NCI-H187 (cell line): ENCODE measurements around the gene PLA2G6.
"Not testable (repeated sequence)": the region's sequence is repeated elsewhere in the genome, so short reads cannot be mapped to it uniquely, and the experiment has no call there.

Source experiments
- DNase-seq, 2 experiments: peaks; one replicate each; lab custom pipeline; 2025; lab: John Stamatoyannopoulos, UW

Gene PLA2G6

GRCh38 chr22:38082986-38083710 is 98.5 kb downstream of the PLA2G6 start:
- DNase-seq, result no peak

- DNase-seq, result no peak
Observed at GRCh38 chr22:38081941-38082828, 99.4 kb downstream of the PLA2G6 start.

GRCh38 chr22:38081636-38081940 is 100.0 kb downstream of the PLA2G6 start:
- no peak for DNase-seq

- no peak for DNase-seq
Observed at GRCh38 chr22:38080850-38081635, 100.6 kb downstream of the PLA2G6 start.

- DNase-seq, result no peak
Observed at GRCh38 chr22:38080474-38080849, 101.2 kb downstream of the PLA2G6 start.

- DNase-seq, result no peak
Observed at GRCh38 chr22:38079804-38080203, 101.8 kb downstream of the PLA2G6 start.

GRCh38 chr22:38079208-38079607 is 102.4 kb downstream of the PLA2G6 start:
- not testable (repeated sequence) for DNase-seq

- DNase-seq, result no peak
Observed at GRCh38 chr22:38078046-38078840, 103.4 kb downstream of the PLA2G6 start.

GRCh38 chr22:38077595-38077994 is 104.0 kb downstream of the PLA2G6 start:
- no peak for DNase-seq

GRCh38 chr22:38077096-38077495 is 104.5 kb downstream of the PLA2G6 start:
- DNase-seq, result no peak

- DNase-seq, result no peak
Observed at GRCh38 chr22:38075961-38076360, 105.7 kb downstream of the PLA2G6 start.

GRCh38 chr22:38075105-38075825 is 106.4 kb downstream of the PLA2G6 start:
- DNase-seq, result no peak

GRCh38 chr22:38074181-38075104 is 107.2 kb downstream of the PLA2G6 start:
- no peak for DNase-seq

- no peak for DNase-seq
Observed at GRCh38 chr22:38073150-38074130, 108.2 kb downstream of the PLA2G6 start.

- no peak for DNase-seq
Observed at GRCh38 chr22:38072322-38073149, 109.1 kb downstream of the PLA2G6 start.

GRCh38 chr22:38071421-38072321 is 110.0 kb downstream of the PLA2G6 start:
- no peak for DNase-seq
